Measurements from ENCODE around the gene MANSC1.
"Not testable (repeated sequence)": the region's sequence is repeated elsewhere in the genome, so short reads cannot be mapped to it uniquely, and the experiment has no call there.

MANSC1 gene

GRCh38 chr12:12323118-12323517 lies 26.9 kb downstream of the MANSC1 start:
- DNase-seq, result no peak

GRCh38 chr12:12319451-12320183 lies 30.4 kb downstream of the MANSC1 start:
- DNase-seq, result peak; percentile 39

DNA sequence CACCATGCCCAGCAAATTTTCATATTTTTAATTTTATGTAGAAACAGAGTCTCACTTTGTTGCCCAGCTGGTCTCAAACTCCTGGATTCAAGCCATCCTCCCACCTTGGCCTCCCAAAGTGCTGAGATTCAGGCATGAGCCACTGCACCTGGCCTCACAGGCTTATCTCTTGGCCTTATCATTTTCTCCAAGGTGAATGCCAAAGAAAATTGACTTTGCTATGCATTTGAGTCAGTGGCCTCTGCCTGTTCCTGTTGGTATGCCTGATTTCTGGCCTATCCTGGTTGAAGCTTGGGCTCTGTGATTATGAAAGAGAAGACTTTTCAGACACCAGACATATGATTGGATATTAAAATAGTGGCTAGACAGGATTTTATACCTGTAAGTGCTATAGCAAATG lies 34.2 kb downstream of the MANSC1 start:
- no peak for DNase-seq

- DNase-seq, result not testable (repeated sequence)
These were observed 39.3 kb downstream of the MANSC1 start for GRCh38 chr12:12310695-12311094.

- DNase-seq, result no peak
These were observed 44.3 kb downstream of the MANSC1 start for GRCh38 chr12:12305568-12306300.

GRCh38 chr12:12302976-12303375 lies 47.1 kb downstream of the MANSC1 start:
- DNase-seq, result no peak

DNA sequence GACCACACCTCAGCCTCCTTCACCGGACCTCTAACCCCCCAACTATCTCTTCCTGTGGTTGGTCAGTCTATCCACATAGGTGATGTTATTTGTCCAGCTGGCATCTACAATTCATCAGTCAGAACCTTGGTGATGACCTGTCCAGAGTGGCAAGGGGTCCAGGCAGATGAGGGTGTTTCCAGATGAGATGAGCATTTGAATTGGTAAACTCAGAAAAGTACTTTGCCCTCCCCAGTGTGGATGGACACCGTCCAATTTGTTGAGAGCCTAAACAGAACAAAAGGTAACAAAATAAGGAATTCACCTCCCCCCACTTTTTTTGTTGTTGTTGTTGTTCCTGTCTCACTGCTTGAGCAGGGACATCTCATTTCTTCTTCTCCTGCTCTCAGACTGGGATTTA lies 48.9 kb downstream of the MANSC1 start:
- no peak for DNase-seq

DNA sequence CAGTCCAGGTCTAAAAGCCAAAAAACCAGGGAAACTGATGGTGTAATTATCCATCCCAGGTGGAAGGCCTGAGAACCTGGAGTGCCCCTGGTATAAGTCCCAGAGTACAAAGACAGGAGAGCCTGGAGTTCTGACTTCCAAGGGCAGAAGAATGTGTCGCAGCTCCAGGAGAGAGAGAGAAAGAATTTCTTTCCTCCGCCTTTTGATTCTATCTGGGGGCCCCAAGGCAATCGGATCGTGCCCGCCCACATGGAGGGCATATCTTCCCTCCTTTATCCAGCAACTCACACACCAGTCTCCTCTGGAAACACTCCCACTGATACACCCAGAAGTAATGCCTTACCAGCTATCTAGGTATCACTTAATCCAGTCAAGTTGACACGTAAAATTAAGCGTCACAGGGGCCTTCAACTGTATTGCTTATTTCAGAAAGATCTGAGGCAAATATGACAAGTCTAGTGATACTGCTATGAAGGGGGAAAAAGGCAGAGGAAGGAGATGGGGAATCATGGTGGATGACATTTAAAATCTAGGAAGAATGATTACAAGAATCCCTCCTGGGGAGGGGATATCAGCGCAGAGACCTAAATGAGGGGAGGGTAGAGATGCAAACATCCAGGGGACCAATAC lies 52.7 kb downstream of the MANSC1 start:
- no peak for DNase-seq

DNA sequence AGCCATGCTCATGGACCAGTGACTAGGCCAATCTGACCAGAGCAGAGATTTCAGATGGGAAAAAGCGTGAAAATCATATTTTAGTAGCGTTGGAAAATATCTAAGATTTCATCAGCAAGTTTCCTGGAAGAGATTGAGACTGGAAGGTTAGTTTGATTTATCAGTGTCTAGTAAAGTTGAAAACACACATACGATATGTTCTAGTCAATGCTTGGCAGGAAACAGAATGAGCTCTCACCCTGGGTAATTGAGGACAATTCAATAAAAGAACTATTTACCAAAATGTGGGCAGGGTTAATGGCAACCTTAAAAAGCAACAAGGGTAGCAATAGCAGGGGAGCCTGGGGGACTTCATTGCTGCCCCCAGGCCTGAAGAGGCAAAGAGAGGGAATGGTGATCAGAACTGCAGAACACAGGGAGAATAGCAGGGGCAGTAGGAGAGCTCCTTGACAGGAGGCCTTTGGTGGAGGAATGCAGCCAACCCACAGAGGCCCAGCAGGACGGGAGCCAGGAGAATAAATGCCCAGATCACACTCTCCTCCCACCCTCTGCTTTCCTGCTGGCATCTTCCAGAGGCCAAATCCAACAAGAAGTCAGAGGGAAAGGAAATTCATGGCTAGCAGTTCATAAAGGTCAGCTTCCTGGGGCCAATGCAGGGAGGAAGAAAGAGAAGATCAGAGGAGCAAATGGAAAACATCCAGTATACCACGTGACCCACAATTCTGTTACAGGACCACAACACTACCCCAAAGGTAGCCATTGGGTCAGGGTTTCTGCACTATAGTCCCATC lies 55.6 kb downstream of the MANSC1 start:
- peak; percentile 21 for DNase-seq

DNA sequence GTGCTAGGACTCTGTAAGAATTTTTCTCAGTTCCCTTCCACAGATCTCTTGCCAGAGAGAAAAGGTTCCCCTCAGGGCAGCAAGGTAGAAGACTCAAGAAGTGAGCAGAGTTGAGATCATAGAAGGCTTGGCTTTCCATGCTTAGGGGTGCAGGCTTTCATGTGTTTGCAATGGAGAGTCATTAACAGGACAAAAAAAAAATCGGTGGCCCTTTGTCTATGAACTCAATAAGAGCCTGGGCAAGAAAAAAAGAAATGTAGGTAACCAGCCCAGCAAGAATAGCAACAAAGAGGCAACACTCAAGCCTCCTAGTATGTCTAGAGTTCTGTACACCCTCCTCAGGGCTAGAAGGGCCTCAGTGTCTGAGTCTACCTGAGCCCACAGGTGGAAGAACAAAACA lies 59.8 kb downstream of the MANSC1 start:
- DNase-seq, result no peak

DNA sequence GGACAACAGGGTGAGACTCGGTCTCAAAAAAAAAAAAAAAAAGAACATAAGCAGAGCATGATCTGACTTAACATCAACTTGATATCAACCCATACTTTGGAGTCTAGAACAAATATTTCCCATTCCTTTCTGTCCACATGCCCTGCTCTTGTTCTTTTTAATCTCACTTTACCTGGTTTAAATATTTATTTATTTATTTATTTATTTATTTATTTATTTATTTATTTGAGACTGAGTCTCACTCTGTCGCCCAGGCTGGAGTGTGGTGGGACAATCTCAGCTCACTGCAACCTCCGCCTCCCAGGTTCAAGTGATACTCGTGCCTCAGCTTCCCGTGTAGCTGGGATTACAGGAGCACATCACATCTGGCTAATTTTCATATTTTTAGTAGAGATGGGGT lies 63.6 kb downstream of the MANSC1 start:
- DNase-seq, result no peak

GRCh38 chr12:12282761-12283425 lies 67.1 kb downstream of the MANSC1 start:
- peak; percentile 77 for DNase-seq

GRCh38 chr12:12282202-12282601 lies 67.8 kb downstream of the MANSC1 start:
- DNase-seq, result no peak

DNA sequence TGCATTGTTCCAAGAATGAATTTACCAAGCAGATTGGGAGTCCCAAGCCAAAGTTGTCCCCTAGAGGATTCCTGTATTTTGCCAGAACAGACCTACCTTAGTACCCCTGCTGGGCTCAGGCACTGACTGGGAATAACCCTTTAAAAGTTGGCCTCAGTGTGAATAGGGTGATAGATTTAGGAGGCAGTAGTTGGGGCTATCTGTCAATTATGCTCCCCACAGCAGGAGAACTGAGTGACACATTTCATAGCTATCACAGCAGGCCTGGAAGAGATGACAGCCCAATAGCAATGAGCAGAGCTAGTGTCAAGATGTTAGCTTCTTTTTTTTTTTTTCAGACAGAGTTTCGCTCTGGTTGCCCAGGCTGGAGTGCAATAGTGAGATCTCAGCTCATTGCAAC lies 68.9 kb downstream of the MANSC1 start:
- DNase-seq, result no peak

GRCh38 chr12:12278899-12279298 lies 71.1 kb downstream of the MANSC1 start:
- DNase-seq, result no peak

Data from fibroblast of skin of abdomen (primary cell).